Peyer's patch (tissue), 4 donors: ENCODE data around the gene TRHDE. TPM values are rescaled to one million over a fixed set of nuclear protein-coding genes. Genes with fewer than 3 reads are reported as not detected.

Source experiments
- DNase-seq, 3 donors: peaks; one replicate each; pipeline ENCODE4 v3.0.0-alpha.2; 2017 to 2019
- H3K27ac ChIP-seq, 4 donors: fragments of 200-600 bp; sonication (generic); one replicate each; pipeline ENCODE4 v1.5.1; 2016 to 2019
- H3K27me3 ChIP-seq, 2 donors: fragments of 200-600 bp; sonication (generic); one replicate each; pipeline ENCODE4 v1.5.1; 2019
- H3K36me3 ChIP-seq, 3 donors: fragments of 200-600 bp; sonication (generic); one replicate each; pipeline ENCODE4 v1.5.1; 2016 to 2019
- H3K4me1 ChIP-seq, 4 donors: fragments of 200-600 bp; sonication (generic); one replicate each; pipeline ENCODE4 v1.5.1; 2016 to 2019
- H3K4me3 ChIP-seq, 4 donors: fragments of 200-600 bp; sonication (generic); 1 replicate in 3 of 4; 2 replicates in 1 of 4; pipeline ENCODE4 v1.5.1; 2016 to 2019; ENCODE audit warnings: mild to moderate bottlenecking in 1 of 4
- H3K9me3 ChIP-seq, 4 donors: fragments of 200-600 bp; sonication (generic); one replicate each; pipeline ENCODE4 v1.5.1; 2016 to 2019; ENCODE audit warnings: mild to moderate bottlenecking in 1 of 4
- CTCF ChIP-seq, 6 experiments: fragments of 450-650 bp in 4 of 6; fragments of 200-600 bp in 2 of 6; sonication (generic) in 1 of 6; IDR thresholded peaks; one replicate each; pipeline ENCODE4 v1.5.1; 2017 to 2019; ENCODE audit warnings: antibody characterized with exemption in 6 of 6, mild to moderate bottlenecking in 3 of 6, moderate library complexity in 1 of 6
- POLR2A ChIP-seq, 2 donors: fragments of 450-650 bp; IDR thresholded peaks; one replicate each; pipeline ENCODE4 v1.5.1; 2017; ENCODE audit warnings: antibody characterized with exemption in 2 of 2, mild to moderate bottlenecking in 2 of 2, moderate library complexity in 2 of 2
- total RNA-seq, 4 donors: library from RNA; depleted of rRNA; stranded (reverse); fragments of >200 nt; gene quantifications; one replicate each; pipeline ENCODE4 v1.1.0, GENCODE V29; 2016

The TRHDE gene
- total RNA-seq, 4 donors from 2014 or later = 3.3 to 23.8 (median 15.2) TPM

GRCh38 chr12:72236071-72236705, 36.0 kb upstream of the TRHDE start:
- DNase-seq = no peak
- no peaks in the 10 kb centered on the region for H3K36me3 ChIP-seq
- TF ChIP-seq POLR2A (IDR thresholded peaks at IDR 0.05) (no peak), CTCF (IDR thresholded peaks at IDR 0.05) (no peak)
- H3K4me3 ChIP-seq = no peak overlapping the region
- no peaks in the 10 kb centered on the region for H3K9me3 ChIP-seq
- no peak overlapping the region for H3K27ac ChIP-seq
- H3K4me1 ChIP-seq = no peaks in the 10 kb centered on the region
- no peaks in the 10 kb centered on the region for H3K27me3 ChIP-seq

- no peaks in the 10 kb centered on the region for H3K4me1 ChIP-seq
- TF ChIP-seq POLR2A (IDR thresholded peaks at IDR 0.05) = no peak
- no peak for TF ChIP-seq CTCF (IDR thresholded peaks at IDR 0.05)
- no peaks in the 10 kb centered on the region for H3K27me3 ChIP-seq
- H3K36me3 ChIP-seq = no peaks in the 10 kb centered on the region
- no peak overlapping the region for H3K4me3 ChIP-seq
- no peak for DNase-seq
- H3K9me3 ChIP-seq = no peaks in the 10 kb centered on the region
- H3K27ac ChIP-seq = no peak overlapping the region
These were observed 30.6 kb upstream of the TRHDE start for GRCh38 chr12:72241552-72241951.

GRCh38 chr12:72242946-72243345, 29.2 kb upstream of the TRHDE start:
- Histone ChIP-seq H3K4me1 (no peaks in the 10 kb centered on the region), H3K4me3 (no peak overlapping the region), H3K27ac (no peak overlapping the region), H3K9me3 (no peaks in the 10 kb centered on the region), H3K36me3 (no peaks in the 10 kb centered on the region), H3K27me3 (no peaks in the 10 kb centered on the region)
- TF ChIP-seq POLR2A (IDR thresholded peaks at IDR 0.05) = no peak
- TF ChIP-seq CTCF (IDR thresholded peaks at IDR 0.05) = no peak
- no peak for DNase-seq

GRCh38 chr12:72246370-72246769, 25.8 kb upstream of the TRHDE start:
- no peak for DNase-seq
- Histone ChIP-seq H3K27me3 (no peaks in the 10 kb centered on the region), H3K27ac (no peak overlapping the region)

GRCh38 chr12:72250346-72250745, 21.8 kb upstream of the TRHDE start:
- no peaks in the 10 kb centered on the region for H3K36me3 ChIP-seq
- DNase-seq = no peak
- TF ChIP-seq POLR2A (IDR thresholded peaks at IDR 0.05) = no peak
- TF ChIP-seq CTCF (IDR thresholded peaks at IDR 0.05) = no peak
- H3K27ac ChIP-seq = no peak overlapping the region
- no peaks in the 10 kb centered on the region for H3K9me3 ChIP-seq
- no peak overlapping the region for H3K4me3 ChIP-seq
- no peaks in the 10 kb centered on the region for H3K4me1 ChIP-seq
- no peaks in the 10 kb centered on the region for H3K27me3 ChIP-seq

More at GRCh38 chr12:72246370-72246769, 25.8 kb upstream of the TRHDE start:
- no peaks in the 10 kb centered on the region for H3K9me3 ChIP-seq
- H3K4me3 ChIP-seq = no peak overlapping the region
- TF ChIP-seq POLR2A (IDR thresholded peaks at IDR 0.05) = no peak
- TF ChIP-seq CTCF (IDR thresholded peaks at IDR 0.05) = no peak
- H3K4me1 ChIP-seq = no peaks in the 10 kb centered on the region
- no peaks in the 10 kb centered on the region for H3K36me3 ChIP-seq

GRCh38 chr12:72256725-72257124, 15.4 kb upstream of the TRHDE start:
- Histone ChIP-seq H3K4me1 (no peaks in the 10 kb centered on the region), H3K36me3 (no peaks in the 10 kb centered on the region)
- DNase-seq = no peak

More at GRCh38 chr12:72256725-72257124, 15.4 kb upstream of the TRHDE start:
- TF ChIP-seq POLR2A (IDR thresholded peaks at IDR 0.05) = no peak
- no peak for TF ChIP-seq CTCF (IDR thresholded peaks at IDR 0.05)
- no peak overlapping the region for H3K4me3 ChIP-seq
- no peaks in the 10 kb centered on the region for H3K9me3 ChIP-seq
- H3K27ac ChIP-seq = no peak overlapping the region
- no peaks in the 10 kb centered on the region for H3K27me3 ChIP-seq
